GM23338 (cell line): Measurements from ENCODE around the gene CDX1. TPM values are rescaled to one million over a fixed set of nuclear protein-coding genes. Genes with fewer than 3 reads are reported as not detected.

Experiments
- ATAC-seq: fragments of 200-7000 bp; cut with Tn5 transposase; 3 replicates; pipeline ENCODE4 v1.9.1; 2020
- DNase-seq: peaks from one replicate; pipeline ENCODE4 v3.0.0-alpha.2; 2015; ENCODE audit warnings: low spot score
- H2AFZ ChIP-seq: fragments of 200-600 bp; sonication (generic); 2 replicates; pipeline ENCODE4 v1.8.0; 2016; ENCODE audit warnings: antibody characterized with exemption, mild to moderate bottlenecking, moderate library complexity
- H3F3A ChIP-seq: fragments of 200-600 bp; sonication (generic); replicated peaks from 2 replicates; pipeline ENCODE4 v1.8.0; 2017; ENCODE audit warnings: antibody characterized with exemption, mixed run types, low read depth
- H3K27ac ChIP-seq: fragments of 200-600 bp; sonication (generic); 2 replicates; pipeline ENCODE4 v1.6.1; 2016; ENCODE audit warnings: low read depth
- H3K27me3 ChIP-seq: fragments of 200-600 bp; sonication (generic); 2 replicates; pipeline ENCODE4 v1.8.0; 2016; ENCODE audit warnings: mild to moderate bottlenecking, mixed run types, moderate library complexity; ENCODE audit not compliant: insufficient read depth
- H3K36me3 ChIP-seq: fragments of 200-600 bp; sonication (generic); 2 replicates; pipeline ENCODE4 v1.8.0; 2016; ENCODE audit warnings: mild to moderate bottlenecking; ENCODE audit not compliant: insufficient read depth
- H3K4me1 ChIP-seq: fragments of 200-600 bp; sonication (generic); 2 replicates; pipeline ENCODE4 v1.8.0; 2016; ENCODE audit warnings: mild to moderate bottlenecking, moderate library complexity; ENCODE audit not compliant: insufficient read depth
- H3K4me2 ChIP-seq: fragments of 200-600 bp; sonication (generic); 2 replicates; pipeline ENCODE4 v1.7.1; 2017; ENCODE audit warnings: mixed run types
- H3K4me3 ChIP-seq: fragments of 200-600 bp; sonication (generic); 2 replicates; pipeline ENCODE4 v1.6.1; 2016; ENCODE audit warnings: mixed run types
- H3K79me2 ChIP-seq: fragments of 200-600 bp; sonication (generic); replicated peaks from 2 replicates; pipeline ENCODE4 v1.8.0; 2017; ENCODE audit warnings: mild to moderate bottlenecking; ENCODE audit not compliant: insufficient read depth
- H3K9me2 ChIP-seq: fragments of 200-600 bp; sonication (generic); 2 replicates; pipeline ENCODE4 v1.8.0; 2017; ENCODE audit not compliant: insufficient read depth
- H4K20me1 ChIP-seq: fragments of 200-600 bp; sonication (generic); replicated peaks from 2 replicates; pipeline ENCODE4 v1.8.0; 2017; ENCODE audit warnings: mild to moderate bottlenecking; ENCODE audit not compliant: insufficient read depth
- H3K27ac Mint-ChIP-seq: 2 replicates; pipeline ENCODE4 v1.8.0; 2020; ENCODE audit warnings: inconsistent platforms, mild to moderate bottlenecking, moderate library complexity, mixed read lengths
- H3K27me3 Mint-ChIP-seq: 3 replicates; pipeline ENCODE4 v1.8.0; 2022; ENCODE audit warnings: low read depth, mild to moderate bottlenecking, moderate library complexity, mixed read lengths, inconsistent platforms; ENCODE audit not compliant: insufficient read depth, poor library complexity
- H3K36me3 Mint-ChIP-seq: 3 replicates; pipeline ENCODE4 v1.8.0; 2021; ENCODE audit warnings: low read depth, mild to moderate bottlenecking, inconsistent platforms, moderate library complexity, mixed read lengths
- H3K4me1 Mint-ChIP-seq: 3 replicates; pipeline ENCODE4 v1.8.0; 2020; ENCODE audit warnings: mild to moderate bottlenecking, inconsistent platforms, mixed read lengths
- H3K4me3 Mint-ChIP-seq: 3 replicates; pipeline ENCODE4 v1.8.0; 2021; ENCODE audit warnings: moderate library complexity, mild to moderate bottlenecking, inconsistent platforms, mixed read lengths
- H3K9me3 Mint-ChIP-seq: 3 replicates; pipeline ENCODE4 v1.8.0; 2020; ENCODE audit warnings: moderate library complexity, mild to moderate bottlenecking, inconsistent platforms, mixed read lengths
- CREB1 ChIP-seq: fragments of 250-450 bp; sonication (Bioruptor Pico); IDR thresholded peaks from 2 replicates; pipeline ENCODE4 v1.5.0; 2020; ENCODE audit warnings: low read depth, mild to moderate bottlenecking, moderate library complexity
- CTCF ChIP-seq, 2 experiments: fragments of 200-600 bp in 1 of 2; sonication (generic) in 1 of 2; conservative IDR thresholded peaks; 2 replicates each; pipeline versions ENCODE4 v1.5.1 to v1.6.1; 2016 to 2017; ENCODE audit warnings: antibody characterized with exemption in 2 of 2, low read depth in 2 of 2, mild to moderate bottlenecking in 2 of 2, moderate library complexity in 1 of 2
- EZH2 ChIP-seq: fragments of 200-600 bp; sonication (generic); IDR thresholded peaks from one replicate; pipeline ENCODE4 v1.8.0; 2017; ENCODE audit warnings: antibody characterized with exemption, mild to moderate bottlenecking, low read depth; ENCODE audit not compliant: unreplicated experiment
- EZH2phosphoT487 ChIP-seq: fragments of 200-600 bp; sonication (generic); IDR thresholded peaks from one replicate; pipeline ENCODE4 v1.8.1; 2018; ENCODE audit warnings: antibody characterized with exemption; ENCODE audit not compliant: unreplicated experiment
- JUNB ChIP-seq: IDR thresholded peaks from one replicate; pipeline ENCODE4 v1.6.1; 2016; ENCODE audit warnings: antibody characterized with exemption; ENCODE audit not compliant: unreplicated experiment
- NANOG ChIP-seq: IDR thresholded peaks from 2 replicates; pipeline ENCODE4 v1.6.1; 2016; ENCODE audit warnings: antibody characterized with exemption, borderline replicate concordance
- POLR2AphosphoS5 ChIP-seq: IDR thresholded peaks from 2 replicates; pipeline ENCODE4 v1.6.1; 2016; ENCODE audit warnings: antibody characterized with exemption, low read depth
- REST ChIP-seq: IDR thresholded peaks from one replicate; pipeline ENCODE4 v1.6.1; 2018; ENCODE audit warnings: antibody characterized with exemption; ENCODE audit not compliant: unreplicated experiment
- STAT1 ChIP-seq: IDR thresholded peaks from one replicate; pipeline ENCODE4 v1.6.1; 2016; ENCODE audit warnings: antibody characterized with exemption; ENCODE audit not compliant: unreplicated experiment
- ZNF114 ChIP-seq: fragments of 250-450 bp; sonication (Bioruptor Pico); IDR thresholded peaks from 2 replicates; pipeline ENCODE4 v1.5.0; 2020; ENCODE audit warnings: mild to moderate bottlenecking, moderate library complexity
- ZNF331 ChIP-seq: fragments of 250-450 bp; sonication (Bioruptor Pico); IDR thresholded peaks from 2 replicates; pipeline ENCODE4 v1.5.0; 2020; ENCODE audit warnings: low read depth, mild to moderate bottlenecking, moderate library complexity
- ZNF462 ChIP-seq: fragments of 250-450 bp; sonication (Bioruptor Pico); IDR thresholded peaks from 2 replicates; pipeline ENCODE4 v1.5.0; 2020; ENCODE audit warnings: mild to moderate bottlenecking, moderate library complexity
- polyA plus RNA-seq: library from polyadenylated mRNA; unstranded; fragments of >200 nt; fragmentation: Nextera tagmentation; extraction: Ambion mirVana; gene quantifications from 2 replicates; pipeline ENCODE4 v1.2.1, GENCODE V29; 2016
- total RNA-seq: library from RNA; depleted of rRNA; stranded (reverse); fragments of >200 nt; shearing (Covaris generic); gene quantifications from 2 replicates; pipeline ENCODE4 v1.2.3, GENCODE V29; 2014
- TF ChIP-seq, protein P1 (sequence below): IDR thresholded peaks from 2 replicates; pipeline ENCODE4 v1.6.1; 2016; ENCODE audit warnings: antibody characterized with exemption

Gene CDX1
- total and polyA plus RNA-seq, 2 experiments from 2014 or later: not detected

GRCh38 chr5:150146862-150147601 lies 19.5 kb upstream of the CDX1 start:
- H4K20me1 ChIP-seq: no peaks in the 10 kb centered on the region
- H3K27ac ChIP-seq: no peak overlapping the region
- no peaks in the 10 kb centered on the region for H3K27me3 ChIP-seq
- no peak for DNase-seq
- no peaks in the 10 kb centered on the region for H3K36me3 ChIP-seq
- H3F3A ChIP-seq: no peaks in the 10 kb centered on the region
- Mint-ChIP-seq H3K27ac (no peak overlapping the region), H3K9me3 (no peaks in the 10 kb centered on the region), H3K27me3 (peaks cover 8% of the 10 kb centered on the region), H3K4me3 (no peak overlapping the region), H3K36me3 (no peaks in the 10 kb centered on the region; the same call in 2 of the 3 replicates), H3K4me1 (peaks cover 28% of the 10 kb centered on the region)
- H3K79me2 ChIP-seq: no peaks in the 10 kb centered on the region
- no peak overlapping the region for H3K4me2 ChIP-seq
- no peak overlapping the region for H3K4me3 ChIP-seq
- no peak for ATAC-seq
- no peaks in the 10 kb centered on the region for H3K9me2 ChIP-seq
- TF ChIP-seq CREB1 (CRISPR knock-in tag) (no peak), EZH2phosphoT487 (no peak), EZH2 (no peak), CTCF (conservative IDR thresholded peaks at IDR 0.05; ENCODE audit: low read depth in 2 of 2) (no peak), POLR2AphosphoS5 (no peak), JUNB (no peak), ZNF462 (CRISPR knock-in tag) (no peak), ZNF114 (CRISPR knock-in tag) (no peak), NANOG (no peak), ZNF331 (CRISPR knock-in tag) (no peak), REST (no peak), STAT1 (no peak)
- TF ChIP-seq, protein P1, sequence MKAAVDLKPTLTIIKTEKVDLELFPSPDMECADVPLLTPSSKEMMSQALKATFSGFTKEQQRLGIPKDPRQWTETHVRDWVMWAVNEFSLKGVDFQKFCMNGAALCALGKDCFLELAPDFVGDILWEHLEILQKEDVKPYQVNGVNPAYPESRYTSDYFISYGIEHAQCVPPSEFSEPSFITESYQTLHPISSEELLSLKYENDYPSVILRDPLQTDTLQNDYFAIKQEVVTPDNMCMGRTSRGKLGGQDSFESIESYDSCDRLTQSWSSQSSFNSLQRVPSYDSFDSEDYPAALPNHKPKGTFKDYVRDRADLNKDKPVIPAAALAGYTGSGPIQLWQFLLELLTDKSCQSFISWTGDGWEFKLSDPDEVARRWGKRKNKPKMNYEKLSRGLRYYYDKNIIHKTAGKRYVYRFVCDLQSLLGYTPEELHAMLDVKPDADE: no peak
- no peak overlapping the region for H2AFZ ChIP-seq
- H3K4me1 ChIP-seq: peaks cover 9% of the 10 kb centered on the region
